ENCODE measurements around the gene DST.

The DST gene

GRCh38 chr6:56495654-56496053 lies 147.0 kb downstream of the DST start:
- H4K20me1 ChIP-seq (ENCODE audit: insufficient read depth, low read length, poor library complexity, severe bottlenecking): no peaks in the 10 kb centered on the region
- H3K9ac ChIP-seq (ENCODE audit: low read depth, low read length, poor library complexity, severe bottlenecking): no peak overlapping the region
- no peaks in the 10 kb centered on the region for H3F3A ChIP-seq (ENCODE audit: low read depth)
- H3K4me1 ChIP-seq (ENCODE audit: insufficient read depth, low read length, poor library complexity, severe bottlenecking): no peaks in the 10 kb centered on the region
- TF ChIP-seq, protein P1, sequence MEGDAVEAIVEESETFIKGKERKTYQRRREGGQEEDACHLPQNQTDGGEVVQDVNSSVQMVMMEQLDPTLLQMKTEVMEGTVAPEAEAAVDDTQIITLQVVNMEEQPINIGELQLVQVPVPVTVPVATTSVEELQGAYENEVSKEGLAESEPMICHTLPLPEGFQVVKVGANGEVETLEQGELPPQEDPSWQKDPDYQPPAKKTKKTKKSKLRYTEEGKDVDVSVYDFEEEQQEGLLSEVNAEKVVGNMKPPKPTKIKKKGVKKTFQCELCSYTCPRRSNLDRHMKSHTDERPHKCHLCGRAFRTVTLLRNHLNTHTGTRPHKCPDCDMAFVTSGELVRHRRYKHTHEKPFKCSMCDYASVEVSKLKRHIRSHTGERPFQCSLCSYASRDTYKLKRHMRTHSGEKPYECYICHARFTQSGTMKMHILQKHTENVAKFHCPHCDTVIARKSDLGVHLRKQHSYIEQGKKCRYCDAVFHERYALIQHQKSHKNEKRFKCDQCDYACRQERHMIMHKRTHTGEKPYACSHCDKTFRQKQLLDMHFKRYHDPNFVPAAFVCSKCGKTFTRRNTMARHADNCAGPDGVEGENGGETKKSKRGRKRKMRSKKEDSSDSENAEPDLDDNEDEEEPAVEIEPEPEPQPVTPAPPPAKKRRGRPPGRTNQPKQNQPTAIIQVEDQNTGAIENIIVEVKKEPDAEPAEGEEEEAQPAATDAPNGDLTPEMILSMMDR (conservative IDR thresholded peaks at IDR 0.05; ENCODE audit: low read length): no peak
- no peak for TF ChIP-seq EZH2phosphoT487 (IDR thresholded peaks at IDR 0.05; ENCODE audit: borderline replicate concordance)
- H3K9me3 ChIP-seq (ENCODE audit: insufficient read depth, low read depth, low read length): no peaks in the 10 kb centered on the region
- no peaks in the 10 kb centered on the region for H3K79me2 ChIP-seq (ENCODE audit: insufficient read depth, low read length)
- H3K9me2 ChIP-seq (replicated peaks; ENCODE audit: low read depth, low read length): no peaks in the 10 kb centered on the region
- H3K36me3 ChIP-seq (ENCODE audit: insufficient read depth, low read length): peaks cover 42% of the 10 kb centered on the region; the same call in 1 of the 2 replicates
- H3K4me2 ChIP-seq (ENCODE audit: low read depth, low read length, poor library complexity, severe bottlenecking): no peak overlapping the region
- H2AFZ ChIP-seq (ENCODE audit: low read length): no peak overlapping the region
- no peaks in the 10 kb centered on the region for H3K27me3 ChIP-seq (ENCODE audit: insufficient read depth, low read length, poor library complexity, severe bottlenecking)
- no peak overlapping the region for H3K4me3 ChIP-seq (ENCODE audit: low read length, poor library complexity, severe bottlenecking)

GRCh38 chr6:56491606-56492328 lies 150.9 kb downstream of the DST start:
- no peak overlapping the region for H2AFZ ChIP-seq (ENCODE audit: low read length)
- H3K9me2 ChIP-seq (replicated peaks; ENCODE audit: low read depth, low read length): no peaks in the 10 kb centered on the region
- no peaks in the 10 kb centered on the region for H4K20me1 ChIP-seq (ENCODE audit: insufficient read depth, low read length, poor library complexity, severe bottlenecking)
- no peak overlapping the region for H3K4me2 ChIP-seq (ENCODE audit: low read depth, low read length, poor library complexity, severe bottlenecking)
- no peak overlapping the region for H3K4me3 ChIP-seq (ENCODE audit: low read length, poor library complexity, severe bottlenecking)
- H3K27me3 ChIP-seq (ENCODE audit: insufficient read depth, low read length, poor library complexity, severe bottlenecking): no peaks in the 10 kb centered on the region
- H3K4me1 ChIP-seq (ENCODE audit: insufficient read depth, low read length, poor library complexity, severe bottlenecking): no peaks in the 10 kb centered on the region
- H3K36me3 ChIP-seq (ENCODE audit: insufficient read depth, low read length): peaks cover 49% of the 10 kb centered on the region; the same call in 1 of the 2 replicates
- H3F3A ChIP-seq (ENCODE audit: low read depth): no peaks in the 10 kb centered on the region
- no peaks in the 10 kb centered on the region for H3K9me3 ChIP-seq (ENCODE audit: insufficient read depth, low read depth, low read length)
- no peaks in the 10 kb centered on the region for H3K79me2 ChIP-seq (ENCODE audit: insufficient read depth, low read length)
- TF ChIP-seq, protein P1 (conservative IDR thresholded peaks at IDR 0.05; ENCODE audit: low read length): no peak
- no peak for TF ChIP-seq EZH2phosphoT487 (IDR thresholded peaks at IDR 0.05; ENCODE audit: borderline replicate concordance)
- no peak overlapping the region for H3K9ac ChIP-seq (ENCODE audit: low read depth, low read length, poor library complexity, severe bottlenecking)

- H3K36me3 ChIP-seq (ENCODE audit: insufficient read depth, low read length): peaks cover 48% of the 10 kb centered on the region; the same call in 1 of the 2 replicates
- H3F3A ChIP-seq (ENCODE audit: low read depth): no peaks in the 10 kb centered on the region
- H3K4me2 ChIP-seq (ENCODE audit: low read depth, low read length, poor library complexity, severe bottlenecking): no peak overlapping the region
- H2AFZ ChIP-seq (ENCODE audit: low read length): no peak overlapping the region
- H3K79me2 ChIP-seq (ENCODE audit: insufficient read depth, low read length): no peaks in the 10 kb centered on the region
- no peak overlapping the region for H3K9ac ChIP-seq (ENCODE audit: low read depth, low read length, poor library complexity, severe bottlenecking)
- no peak overlapping the region for H3K4me3 ChIP-seq (ENCODE audit: low read length, poor library complexity, severe bottlenecking)
- H3K4me1 ChIP-seq (ENCODE audit: insufficient read depth, low read length, poor library complexity, severe bottlenecking): no peaks in the 10 kb centered on the region
- H3K9me2 ChIP-seq (replicated peaks; ENCODE audit: low read depth, low read length): no peaks in the 10 kb centered on the region
- no peaks in the 10 kb centered on the region for H3K27me3 ChIP-seq (ENCODE audit: insufficient read depth, low read length, poor library complexity, severe bottlenecking)
- H3K9me3 ChIP-seq (ENCODE audit: insufficient read depth, low read depth, low read length): no peaks in the 10 kb centered on the region
- TF ChIP-seq EZH2phosphoT487 (IDR thresholded peaks at IDR 0.05; ENCODE audit: borderline replicate concordance): no peak
- TF ChIP-seq, protein P1 (conservative IDR thresholded peaks at IDR 0.05; ENCODE audit: low read length): no peak
- no peaks in the 10 kb centered on the region for H4K20me1 ChIP-seq (ENCODE audit: insufficient read depth, low read length, poor library complexity, severe bottlenecking)
Measured at GRCh38 chr6:56490993-56491392, 151.7 kb downstream of the DST start.

Data from Loucy (cell line).